HG02759 (cell line): ENCODE measurements around the gene DEDD.

Source experiments
- ATAC-seq: cut with Tn5 transposase; IDR thresholded peaks from one replicate; pipeline ENCODE4 v1.9.1; 2021; ENCODE audit warnings: mild to moderate bottlenecking, moderate library complexity; ENCODE audit not compliant: unreplicated experiment

DEDD gene, protein sequence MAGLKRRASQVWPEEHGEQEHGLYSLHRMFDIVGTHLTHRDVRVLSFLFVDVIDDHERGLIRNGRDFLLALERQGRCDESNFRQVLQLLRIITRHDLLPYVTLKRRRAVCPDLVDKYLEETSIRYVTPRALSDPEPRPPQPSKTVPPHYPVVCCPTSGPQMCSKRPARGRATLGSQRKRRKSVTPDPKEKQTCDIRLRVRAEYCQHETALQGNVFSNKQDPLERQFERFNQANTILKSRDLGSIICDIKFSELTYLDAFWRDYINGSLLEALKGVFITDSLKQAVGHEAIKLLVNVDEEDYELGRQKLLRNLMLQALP

GRCh38 chr1:161132410-161133219 lies at the start of gene DEDD:
DEDD (minus strand) TSS chr1:161132667; CDS start chr1:161124462, 8,205 bp downstream.
- peak; percentile 95 for ATAC-seq

DNA sequence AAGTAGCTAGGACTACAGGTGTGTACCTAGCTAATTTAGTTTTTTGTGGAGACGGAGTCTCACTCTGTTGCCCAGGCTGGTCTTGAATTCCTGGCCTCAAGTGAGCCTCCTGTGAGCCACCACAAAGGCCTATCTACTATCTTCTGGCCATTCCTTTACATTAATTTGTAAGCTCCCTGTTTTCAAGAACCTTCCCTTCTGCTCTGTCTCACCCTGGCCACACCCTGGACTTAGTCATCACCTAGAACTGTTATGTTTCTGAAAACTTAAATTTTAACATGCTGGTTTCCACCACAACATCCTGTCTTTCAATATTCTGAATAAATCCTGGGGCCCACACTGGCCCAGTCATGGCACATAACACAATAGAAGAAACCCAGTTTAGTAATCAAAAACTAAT lies 49.7 kb upstream of the DEDD start:
- peak; percentile 40 for ATAC-seq

- ATAC-seq: no peak
These were observed 48.2 kb upstream of the DEDD start for GRCh38 chr1:161180639-161181038.

GRCh38 chr1:161179698-161180097 lies 47.2 kb upstream of the DEDD start:
- no peak for ATAC-seq

DNA sequence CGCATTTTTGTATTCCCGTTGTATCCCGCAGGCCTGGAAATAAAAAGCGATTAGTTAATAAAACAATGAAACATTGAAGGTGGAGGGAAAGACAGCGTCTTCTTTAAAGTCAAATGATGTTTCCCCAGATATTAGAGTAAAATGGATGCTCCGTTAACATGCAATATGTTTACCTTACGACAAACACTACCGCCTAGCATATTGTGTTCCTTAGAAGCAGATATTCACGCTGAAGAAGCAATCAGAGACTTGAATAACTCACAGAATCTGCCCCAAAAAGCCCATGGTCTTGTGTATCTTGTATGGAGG lies 45.4 kb upstream of the DEDD start:
- no peak for ATAC-seq

- ATAC-seq: peak; percentile 90
These were observed 44.9 kb upstream of the DEDD start, which contains the start of gene B4GALT3 for GRCh38 chr1:161177112-161177935. B4GALT3 (minus strand) TSS chr1:161177507; CDS start chr1:161176060, 1,447 bp downstream.

GRCh38 chr1:161176468-161177111 lies 44.1 kb upstream of the DEDD start:
- no peak for ATAC-seq

DNA sequence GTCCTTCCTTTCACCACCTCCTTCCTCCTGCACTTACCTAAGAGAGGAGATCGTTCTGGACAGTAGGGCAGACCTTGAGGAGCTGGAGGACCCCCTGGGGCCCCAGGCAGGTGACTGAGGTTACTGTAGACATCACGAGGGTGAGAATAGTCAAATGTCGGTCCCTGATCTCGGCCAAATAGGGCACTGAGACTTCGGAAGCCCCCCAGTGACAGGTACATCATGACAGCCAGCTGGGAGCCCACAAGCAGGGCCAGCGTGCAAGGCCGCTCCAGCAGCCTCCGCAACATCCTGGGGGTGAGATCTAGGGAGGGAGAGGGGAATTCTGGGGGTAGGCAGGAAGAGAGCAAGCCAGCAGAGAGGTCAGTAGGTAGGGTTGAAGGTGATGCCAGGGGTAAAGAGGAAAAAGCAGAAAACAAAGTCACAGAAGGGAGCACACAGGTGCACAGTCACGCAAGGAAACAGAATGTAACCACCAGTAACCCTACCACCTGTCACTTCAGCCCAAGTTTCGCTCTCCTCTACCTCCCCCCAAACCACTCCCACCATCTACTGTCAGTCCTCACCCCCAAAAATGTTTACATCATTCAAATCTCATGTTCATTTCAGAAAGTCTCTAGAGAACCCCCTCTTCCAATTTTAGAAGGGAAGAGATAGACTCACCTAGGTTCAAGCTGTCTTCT lies 43.4 kb upstream of the DEDD start:
- no peak for ATAC-seq

- no peak for ATAC-seq
These were observed 42.4 kb upstream of the DEDD start for GRCh38 chr1:161174911-161175310.

DNA sequence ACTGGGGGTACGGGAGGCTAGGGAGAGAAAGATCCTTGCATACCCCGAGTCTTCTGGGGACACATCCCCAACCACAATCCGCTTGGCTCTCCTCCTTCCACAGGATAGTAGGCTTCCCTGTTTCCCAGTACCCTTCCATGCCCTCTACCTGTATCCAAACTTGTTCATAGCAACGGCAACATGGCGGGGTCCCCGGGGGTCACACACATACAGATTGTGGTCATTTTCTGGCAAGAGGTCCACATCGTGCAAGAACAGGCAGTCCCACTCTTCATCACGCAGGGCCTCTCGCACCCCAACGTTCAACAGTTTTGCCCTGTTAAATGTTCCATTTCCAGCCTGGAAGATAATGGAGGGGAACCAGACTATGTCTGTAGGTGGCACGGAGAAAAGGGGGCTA lies 41.2 kb upstream of the DEDD start:
- no peak for ATAC-seq

- ATAC-seq: no peak
These were observed 40.4 kb upstream of the DEDD start for GRCh38 chr1:161172776-161173376.

GRCh38 chr1:161172349-161172748 lies 39.9 kb upstream of the DEDD start:
- ATAC-seq: no peak

GRCh38 chr1:161171696-161172095 lies 39.2 kb upstream of the DEDD start:
- ATAC-seq: no peak

GRCh38 chr1:161171191-161171590 lies 38.7 kb upstream of the DEDD start:
- ATAC-seq: no peak

GRCh38 chr1:161168906-161169305 lies 36.4 kb upstream of the DEDD start:
- ATAC-seq: no peak

- ATAC-seq: peak; percentile 2
These were observed 34.4 kb upstream of the DEDD start for GRCh38 chr1:161166669-161167548.

GRCh38 chr1:161165742-161166668 lies 33.5 kb upstream of the DEDD start, which contains the start of gene PPOX:
PPOX (plus strand) TSS chr1:161166426; CDS start chr1:161166848, 422 bp downstream.
- peak; percentile 95 for ATAC-seq
